ENCODE measurements around the gene SOX8.

DNA sequence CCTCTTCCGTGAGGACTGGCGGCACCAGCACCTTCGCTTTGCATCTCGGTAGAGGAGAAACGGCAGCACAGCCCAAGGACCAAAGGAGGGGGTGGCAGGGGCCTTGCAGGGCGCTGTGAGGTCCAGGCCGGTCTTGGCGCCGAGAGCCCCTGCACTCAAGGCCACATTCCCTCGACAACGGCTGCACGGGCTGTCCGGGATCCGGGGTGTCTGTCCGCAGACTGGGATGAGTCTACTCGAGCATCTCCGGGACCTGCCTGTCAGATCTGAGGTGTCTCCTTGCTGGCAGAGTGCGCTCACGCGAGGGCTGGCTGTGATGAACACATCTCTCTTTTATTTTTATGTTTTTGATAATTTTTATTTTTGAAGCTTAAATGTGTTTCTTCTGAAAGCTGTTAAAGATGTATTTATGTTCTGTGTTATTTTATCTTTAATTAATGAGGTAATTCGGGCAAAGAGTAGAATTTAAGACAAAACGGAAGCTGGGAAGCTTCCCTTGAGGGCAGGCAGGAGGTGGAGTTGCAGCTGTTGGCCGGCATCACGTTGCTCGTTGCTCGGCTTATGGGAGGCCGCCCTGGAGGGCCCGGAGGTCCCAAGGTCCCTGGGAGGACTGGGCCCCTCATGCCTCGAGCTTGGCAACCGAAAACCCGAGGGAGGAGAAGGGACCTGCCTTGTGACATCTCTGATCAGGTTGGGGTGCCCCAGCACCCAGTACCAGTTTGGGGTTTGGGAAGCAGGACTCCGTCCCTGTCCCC is 4.3 kb downstream of the SOX8 start:
- TF ChIP-seq, protein P1, sequence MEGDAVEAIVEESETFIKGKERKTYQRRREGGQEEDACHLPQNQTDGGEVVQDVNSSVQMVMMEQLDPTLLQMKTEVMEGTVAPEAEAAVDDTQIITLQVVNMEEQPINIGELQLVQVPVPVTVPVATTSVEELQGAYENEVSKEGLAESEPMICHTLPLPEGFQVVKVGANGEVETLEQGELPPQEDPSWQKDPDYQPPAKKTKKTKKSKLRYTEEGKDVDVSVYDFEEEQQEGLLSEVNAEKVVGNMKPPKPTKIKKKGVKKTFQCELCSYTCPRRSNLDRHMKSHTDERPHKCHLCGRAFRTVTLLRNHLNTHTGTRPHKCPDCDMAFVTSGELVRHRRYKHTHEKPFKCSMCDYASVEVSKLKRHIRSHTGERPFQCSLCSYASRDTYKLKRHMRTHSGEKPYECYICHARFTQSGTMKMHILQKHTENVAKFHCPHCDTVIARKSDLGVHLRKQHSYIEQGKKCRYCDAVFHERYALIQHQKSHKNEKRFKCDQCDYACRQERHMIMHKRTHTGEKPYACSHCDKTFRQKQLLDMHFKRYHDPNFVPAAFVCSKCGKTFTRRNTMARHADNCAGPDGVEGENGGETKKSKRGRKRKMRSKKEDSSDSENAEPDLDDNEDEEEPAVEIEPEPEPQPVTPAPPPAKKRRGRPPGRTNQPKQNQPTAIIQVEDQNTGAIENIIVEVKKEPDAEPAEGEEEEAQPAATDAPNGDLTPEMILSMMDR (conservative IDR thresholded peaks at IDR 0.05; ENCODE audit: low read depth, low read length), result no peak
- no peak for TF ChIP-seq EZH2 (IDR thresholded peaks at IDR 0.05; ENCODE audit: borderline replicate concordance, low read depth, low read length, poor library complexity, severe bottlenecking)
